IPS-18a (cell line): ENCODE results near the gene KNL1.

Experiments used
- H3K27ac ChIP-seq: one replicate; pipeline ENCODE4 v1.5.1; 2013; ENCODE audit warnings: low read length
- H3K27me3 ChIP-seq: one replicate; pipeline ENCODE4 v1.6.1; 2013; ENCODE audit warnings: mild to moderate bottlenecking, low read length; ENCODE audit not compliant: control insufficient read depth, insufficient read depth
- H3K36me3 ChIP-seq: one replicate; pipeline ENCODE4 v1.6.1; 2013; ENCODE audit warnings: low read depth, low read length; ENCODE audit not compliant: control insufficient read depth
- H3K4me1 ChIP-seq: one replicate; pipeline ENCODE4 v1.6.1; 2013; ENCODE audit warnings: low read depth, low read length; ENCODE audit not compliant: control insufficient read depth
- H3K4me3 ChIP-seq: one replicate; pipeline ENCODE4 v1.5.1; 2013; ENCODE audit warnings: low read length
- H3K9ac ChIP-seq: one replicate; pipeline ENCODE4 v1.6.1; 2013; ENCODE audit warnings: mild to moderate bottlenecking, low read length, moderate library complexity
- H3K9me3 ChIP-seq: one replicate; pipeline ENCODE4 v1.6.1; 2013; ENCODE audit warnings: low read depth, low read length; ENCODE audit not compliant: control insufficient read depth

Gene KNL1

DNA sequence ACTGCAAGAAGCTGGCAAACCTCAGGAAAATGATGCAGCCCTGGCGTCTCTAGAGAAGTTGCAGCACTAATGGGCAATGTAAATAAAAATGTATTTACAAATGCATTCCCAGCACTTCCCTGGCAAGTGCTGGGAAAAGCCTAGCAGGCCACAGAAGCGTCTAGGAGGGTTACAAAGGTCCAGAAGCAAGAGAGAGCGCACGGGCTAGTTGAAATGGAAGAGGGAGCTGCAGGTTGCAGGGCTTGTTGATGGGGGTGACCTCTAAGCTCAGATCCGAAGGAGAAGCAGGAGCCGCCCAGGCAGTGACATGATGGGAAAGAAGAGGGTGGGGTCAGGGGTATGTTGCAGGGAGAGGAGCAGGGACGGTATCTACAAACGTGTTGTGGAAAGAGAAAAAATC, 2.7 kb upstream of the KNL1 start:
- Histone ChIP-seq H3K27me3 (no peaks in the 10 kb centered on the region), H3K9ac (no peak overlapping the region), H3K9me3 (no peaks in the 10 kb centered on the region), H3K4me3 (no peak overlapping the region), H3K36me3 (no peaks in the 10 kb centered on the region), H3K27ac (no peak overlapping the region), H3K4me1 (peaks cover 6% of the 10 kb centered on the region)

DNA sequence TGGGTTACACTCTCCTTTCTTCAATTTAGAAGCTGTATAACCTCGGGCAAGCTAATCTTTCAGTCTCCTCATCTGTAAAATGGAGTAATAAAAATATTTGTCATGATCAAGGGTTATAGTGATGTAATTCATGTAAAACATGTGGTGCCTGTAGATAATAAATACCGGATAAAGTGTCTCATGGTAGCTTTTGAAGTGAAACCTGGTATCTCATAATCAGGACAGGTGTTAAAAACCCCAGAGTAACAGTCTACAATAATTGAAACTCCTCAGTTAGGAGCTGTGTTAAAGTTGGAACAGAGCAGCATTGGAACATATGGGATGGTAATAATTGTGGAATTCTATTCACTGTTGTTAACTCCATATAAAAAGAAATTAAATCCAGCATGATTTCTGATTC, 884 bp upstream of the KNL1 start:
- H3K27me3 ChIP-seq = no peaks in the 10 kb centered on the region
- peaks cover 6% of the 10 kb centered on the region for H3K4me1 ChIP-seq
- H3K27ac ChIP-seq = no peak overlapping the region
- H3K36me3 ChIP-seq = no peaks in the 10 kb centered on the region
- H3K4me3 ChIP-seq = no peak overlapping the region
- no peaks in the 10 kb centered on the region for H3K9me3 ChIP-seq
- no peak overlapping the region for H3K9ac ChIP-seq

DNA sequence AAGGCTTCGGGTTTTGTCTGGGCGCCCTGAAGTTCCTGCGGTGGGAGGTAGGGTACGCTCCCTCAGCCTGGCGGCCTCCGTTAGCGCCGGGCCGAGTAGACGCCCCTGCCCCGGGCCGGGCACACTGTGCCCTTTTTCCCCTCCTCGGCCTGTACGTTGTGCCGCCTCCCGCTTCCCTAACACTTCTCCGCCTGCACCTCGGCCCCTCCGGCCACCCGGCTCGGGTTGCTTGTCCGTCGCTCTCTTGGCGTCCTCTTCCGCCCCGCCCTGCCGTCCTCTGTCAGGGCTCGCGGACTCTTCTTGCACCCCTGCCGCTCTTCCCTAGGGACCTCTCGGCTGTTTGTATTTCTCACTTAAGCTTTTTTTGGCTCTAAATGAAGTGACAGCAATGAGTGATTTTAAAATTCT, 384 bp downstream of the KNL1 start:
- Histone ChIP-seq H3K9ac (peak overlapping the region; percentile 93), H3K27ac (peak overlapping the region; percentile 94), H3K27me3 (no peaks in the 10 kb centered on the region), H3K4me3 (peak overlapping the region; percentile 93), H3K4me1 (peaks cover 6% of the 10 kb centered on the region), H3K9me3 (no peaks in the 10 kb centered on the region), H3K36me3 (no peaks in the 10 kb centered on the region)

DNA sequence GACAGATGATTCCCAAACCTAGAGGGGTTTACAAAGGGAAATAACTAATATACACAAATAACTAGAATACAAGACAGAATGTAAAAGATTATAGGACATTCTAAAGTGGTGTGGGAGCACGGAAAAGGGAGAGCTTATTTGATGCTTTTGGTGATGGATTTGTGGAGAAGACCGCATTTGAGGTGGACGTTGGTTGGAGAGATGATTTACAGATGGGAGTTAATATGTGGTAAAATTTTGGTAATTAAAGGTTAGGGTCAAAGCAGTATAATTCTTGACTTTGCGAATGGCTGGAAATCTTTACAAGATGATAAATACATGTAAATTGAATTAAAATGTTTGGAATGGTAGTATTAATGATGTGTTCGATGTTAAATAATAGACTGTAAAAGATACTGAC, 1.2 kb downstream of the KNL1 start:
- Histone ChIP-seq H3K9me3 (no peaks in the 10 kb centered on the region), H3K4me1 (peaks cover 6% of the 10 kb centered on the region), H3K4me3 (peak overlapping the region; percentile 93), H3K27me3 (no peaks in the 10 kb centered on the region), H3K36me3 (no peaks in the 10 kb centered on the region), H3K9ac (peak overlapping the region; percentile 93), H3K27ac (no peak overlapping the region)

DNA sequence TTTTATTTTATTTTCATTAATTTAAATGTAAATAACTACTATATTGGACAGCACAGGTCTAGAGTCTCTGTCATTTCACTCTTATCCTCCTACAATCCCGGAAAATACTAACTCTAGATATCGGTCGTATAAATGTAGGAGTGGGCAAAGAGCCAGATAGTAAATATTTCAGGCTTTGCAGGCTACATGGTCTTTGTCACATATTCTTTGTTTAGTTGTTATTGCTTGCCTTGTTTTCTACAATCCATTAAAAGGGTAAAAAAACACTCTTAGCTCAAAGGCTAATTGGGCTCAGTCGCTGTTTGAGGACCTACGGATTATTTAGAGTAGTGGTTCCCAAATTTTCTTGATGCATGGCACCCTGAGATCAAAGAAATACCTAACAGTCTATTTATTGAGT, 1.7 kb downstream of the KNL1 start:
- Histone ChIP-seq H3K4me3 (no peak overlapping the region), H3K9ac (no peak overlapping the region), H3K36me3 (no peaks in the 10 kb centered on the region), H3K9me3 (no peaks in the 10 kb centered on the region), H3K27me3 (no peaks in the 10 kb centered on the region), H3K27ac (no peak overlapping the region), H3K4me1 (peaks cover 6% of the 10 kb centered on the region)

DNA sequence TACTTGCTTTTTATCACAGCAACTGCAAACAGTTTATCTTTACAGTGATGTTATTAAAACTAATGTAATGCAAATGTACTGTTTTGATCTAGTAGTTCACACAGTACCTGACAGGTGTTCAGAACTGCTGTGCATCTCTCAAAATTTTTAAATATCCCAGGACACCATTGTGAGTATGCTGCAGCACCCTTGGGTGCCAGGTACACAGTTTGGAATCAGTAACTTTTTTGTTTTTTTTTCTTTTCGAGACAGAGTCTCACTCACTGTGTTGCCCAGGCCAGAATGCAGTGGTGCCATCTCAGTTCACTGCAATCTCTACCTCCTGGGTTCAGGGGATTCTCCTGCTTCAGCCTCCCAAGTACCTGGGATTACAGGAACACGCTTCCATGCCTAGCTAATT, 3.0 kb downstream of the KNL1 start:
- H3K27ac ChIP-seq = no peak overlapping the region
- H3K4me1 ChIP-seq = peaks cover 6% of the 10 kb centered on the region
- no peak overlapping the region for H3K9ac ChIP-seq
- no peak overlapping the region for H3K4me3 ChIP-seq
- H3K27me3 ChIP-seq = no peaks in the 10 kb centered on the region
- H3K9me3 ChIP-seq = no peaks in the 10 kb centered on the region
- H3K36me3 ChIP-seq = no peaks in the 10 kb centered on the region

DNA sequence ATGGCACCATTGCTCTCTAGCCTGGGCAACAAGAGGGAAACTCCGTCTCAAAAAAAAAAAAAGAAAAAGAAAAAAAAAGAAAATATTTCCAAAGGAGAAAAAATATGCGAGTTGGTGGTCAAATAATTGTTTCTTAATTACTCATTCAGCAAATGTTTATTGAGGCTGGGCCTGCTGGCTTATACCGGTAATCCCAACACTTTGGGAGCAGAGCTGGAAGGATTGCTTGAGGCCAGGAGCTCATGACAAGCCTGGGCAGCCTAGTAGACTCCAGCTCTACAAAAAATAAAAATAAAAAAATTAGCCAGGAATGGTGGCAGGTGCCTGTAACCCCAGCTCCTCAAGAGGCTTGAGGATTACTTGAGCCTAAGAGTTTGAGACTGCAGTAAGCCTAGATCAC, 4.1 kb downstream of the KNL1 start:
- Histone ChIP-seq H3K4me3 (no peak overlapping the region), H3K9ac (no peak overlapping the region), H3K9me3 (no peaks in the 10 kb centered on the region), H3K27me3 (no peaks in the 10 kb centered on the region), H3K27ac (no peak overlapping the region), H3K36me3 (no peaks in the 10 kb centered on the region), H3K4me1 (peaks cover 6% of the 10 kb centered on the region)

DNA sequence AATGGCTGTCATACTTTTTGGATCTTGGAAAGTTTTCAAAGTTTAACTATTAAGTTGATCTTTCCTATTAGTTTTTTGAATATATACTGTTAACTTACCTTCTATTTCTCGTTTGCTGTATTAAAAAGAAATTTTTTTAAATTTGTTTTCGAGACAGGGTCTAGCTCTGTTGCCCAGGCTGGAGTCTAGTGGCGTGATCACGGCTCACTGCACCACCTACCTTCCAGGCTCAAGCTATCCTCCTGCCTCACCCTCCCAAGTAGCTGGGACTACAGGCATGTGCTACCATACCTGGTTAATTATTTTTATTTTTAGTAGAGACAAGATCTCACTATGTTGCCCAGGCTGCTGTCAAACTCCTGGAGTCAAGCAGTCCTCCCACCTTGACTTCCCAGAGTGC, 4.6 kb downstream of the KNL1 start:
- no peaks in the 10 kb centered on the region for H3K27me3 ChIP-seq
- no peak overlapping the region for H3K27ac ChIP-seq
- peaks cover 6% of the 10 kb centered on the region for H3K4me1 ChIP-seq
- no peak overlapping the region for H3K9ac ChIP-seq
- H3K9me3 ChIP-seq = no peaks in the 10 kb centered on the region
- no peaks in the 10 kb centered on the region for H3K36me3 ChIP-seq
- H3K4me3 ChIP-seq = no peak overlapping the region

DNA sequence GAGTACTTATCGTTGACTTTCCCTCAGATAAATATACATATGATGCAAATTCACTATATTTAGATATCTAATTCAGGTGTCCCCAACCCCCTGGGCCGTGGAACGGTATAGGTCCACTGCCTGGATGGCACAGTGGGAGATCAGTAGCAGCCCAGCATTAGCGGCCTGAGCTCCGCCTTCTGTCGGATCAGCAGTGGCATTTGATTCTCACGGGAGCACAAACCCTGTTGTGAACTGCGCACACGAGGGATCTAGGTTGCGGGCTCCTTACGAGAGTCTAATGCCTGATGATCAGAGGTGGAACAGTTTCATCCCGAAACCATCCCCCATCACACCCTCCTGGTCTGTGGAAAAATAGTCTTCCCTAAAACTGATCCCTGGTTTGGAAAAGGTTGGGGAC, 6.9 kb downstream of the KNL1 start:
- Histone ChIP-seq H3K4me3 (no peak overlapping the region), H3K4me1 (no peaks in the 10 kb centered on the region), H3K36me3 (no peaks in the 10 kb centered on the region), H3K27me3 (no peaks in the 10 kb centered on the region), H3K27ac (no peak overlapping the region), H3K9ac (no peak overlapping the region), H3K9me3 (no peaks in the 10 kb centered on the region)

DNA sequence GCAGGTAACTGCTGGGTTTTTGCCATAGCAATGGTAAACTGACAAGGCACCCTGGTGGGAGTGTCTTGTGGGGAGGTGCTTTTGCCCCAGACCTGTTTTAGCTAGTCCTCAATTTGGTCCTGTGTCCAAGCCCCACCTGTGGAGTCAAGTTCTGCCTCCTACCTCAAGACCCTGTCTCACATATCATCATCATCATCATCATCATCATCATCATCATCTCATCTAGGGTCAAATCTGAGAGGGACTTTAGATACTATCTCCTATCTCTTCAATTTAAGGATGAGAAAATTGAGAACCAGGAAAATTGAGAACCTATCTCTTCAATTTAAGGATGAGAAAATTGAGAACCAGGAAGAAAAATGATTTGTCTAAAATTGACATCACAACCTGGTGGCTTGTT, 9.9 kb downstream of the KNL1 start:
- Histone ChIP-seq H3K36me3 (peaks cover 3% of the 10 kb centered on the region), H3K4me3 (no peak overlapping the region), H3K27ac (no peak overlapping the region)

DNA sequence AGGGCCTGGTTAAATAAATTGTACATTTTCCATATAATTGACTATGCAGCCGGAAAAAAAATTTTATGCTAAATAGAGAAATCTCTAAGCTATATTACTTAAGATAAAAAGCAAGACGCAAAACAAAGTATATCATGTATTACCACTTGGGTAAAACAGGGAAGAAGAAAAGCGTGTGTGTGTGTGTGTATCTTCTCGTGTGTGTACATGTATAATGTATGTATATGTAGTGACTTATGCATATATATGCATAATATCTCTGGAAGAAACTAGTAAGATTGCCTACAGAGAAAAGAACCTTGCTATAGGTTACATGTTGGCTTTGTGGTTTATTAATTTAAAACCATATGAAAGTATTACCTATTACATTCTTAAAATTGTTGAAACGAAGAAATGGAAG, 19.0 kb downstream of the KNL1 start:
- H3K9me3 ChIP-seq = no peaks in the 10 kb centered on the region
- H3K4me1 ChIP-seq = no peaks in the 10 kb centered on the region
- H3K9ac ChIP-seq = no peak overlapping the region

More for the DNA sequence above, 9.9 kb downstream of the KNL1 start:
- Histone ChIP-seq H3K4me1 (no peaks in the 10 kb centered on the region), H3K9me3 (no peaks in the 10 kb centered on the region), H3K9ac (no peak overlapping the region), H3K27me3 (no peaks in the 10 kb centered on the region)

DNA sequence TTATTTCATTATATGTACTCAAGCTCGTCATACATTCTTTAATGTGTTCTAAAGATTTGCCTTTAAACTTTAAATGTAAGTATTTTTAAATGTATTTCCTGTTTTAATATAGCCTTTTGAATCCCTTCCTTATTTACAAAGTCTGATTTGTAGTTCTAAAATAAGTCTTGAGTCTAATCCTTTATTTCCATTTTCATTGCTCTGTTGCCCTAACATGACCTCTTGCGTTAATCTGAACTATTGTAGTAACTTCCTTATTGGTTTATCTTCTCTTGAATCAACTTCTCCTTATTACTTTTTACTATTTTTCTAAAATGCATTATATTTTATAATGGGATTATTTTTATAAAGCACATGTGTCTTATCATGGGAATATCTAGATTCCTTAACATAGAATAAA, 24.0 kb downstream of the KNL1 start:
- Histone ChIP-seq H3K27me3 (no peaks in the 10 kb centered on the region), H3K4me3 (no peak overlapping the region), H3K9ac (no peak overlapping the region), H3K4me1 (no peaks in the 10 kb centered on the region), H3K36me3 (peaks cover 13% of the 10 kb centered on the region), H3K9me3 (no peaks in the 10 kb centered on the region), H3K27ac (no peak overlapping the region)

More for the DNA sequence above, 19.0 kb downstream of the KNL1 start:
- no peak overlapping the region for H3K27ac ChIP-seq
- no peak overlapping the region for H3K4me3 ChIP-seq
- H3K36me3 ChIP-seq = no peaks in the 10 kb centered on the region
- no peaks in the 10 kb centered on the region for H3K27me3 ChIP-seq
